Endodermal cell (in vitro differentiated cells): ENCODE data around the gene COLEC12. TPM values are rescaled to one million over a fixed set of nuclear protein-coding genes. Genes with fewer than 3 reads are reported as not detected.

Experiments
- DNase-seq: peaks from one replicate; pipeline ENCODE4 v3.0.0-alpha.2; 2017
- H3K27ac ChIP-seq: 2 replicates; pipeline ENCODE4 v1.5.1; 2013; ENCODE audit warnings: mild to moderate bottlenecking, low read depth, low read length, moderate library complexity
- H3K27me3 ChIP-seq: 2 replicates; pipeline ENCODE4 v1.6.1; 2013; ENCODE audit warnings: mild to moderate bottlenecking, low read length, moderate library complexity; ENCODE audit not compliant: insufficient read depth, control insufficient read depth, poor library complexity, severe bottlenecking
- H3K36me3 ChIP-seq: 2 replicates; pipeline ENCODE4 v1.7.0; 2013; ENCODE audit warnings: mild to moderate bottlenecking, low read length, moderate library complexity; ENCODE audit not compliant: control insufficient read depth, insufficient read depth
- H3K4me1 ChIP-seq: one replicate; pipeline ENCODE4 v1.7.0; 2013; ENCODE audit warnings: low read length; ENCODE audit not compliant: control insufficient read depth, insufficient read depth
- H3K4me3 ChIP-seq: 2 replicates; pipeline ENCODE4 v1.5.1; 2013; ENCODE audit warnings: mild to moderate bottlenecking, low read length, moderate library complexity
- H3K9ac ChIP-seq: 2 replicates; pipeline ENCODE4 v1.6.1; 2013; ENCODE audit warnings: mild to moderate bottlenecking, low read length, moderate library complexity; ENCODE audit not compliant: poor library complexity, severe bottlenecking; ENCODE audit errors: extremely low read depth
- H3K9me3 ChIP-seq: 2 replicates; pipeline ENCODE4 v1.6.1; 2013; ENCODE audit warnings: mild to moderate bottlenecking, low read length, moderate library complexity; ENCODE audit not compliant: control insufficient read depth
- H3K27ac Mint-ChIP-seq: 2 replicates; pipeline ENCODE4 v1.8.0; 2020; ENCODE audit warnings: mixed read lengths
- H3K27me3 Mint-ChIP-seq: 2 replicates; pipeline ENCODE4 v1.8.0; 2021; ENCODE audit warnings: mild to moderate bottlenecking, mixed read lengths; ENCODE audit not compliant: insufficient read depth
- H3K36me3 Mint-ChIP-seq: 2 replicates; pipeline ENCODE4 v1.8.0; 2020; ENCODE audit warnings: low read depth, mixed read lengths
- H3K4me1 Mint-ChIP-seq: 2 replicates; pipeline ENCODE4 v1.8.0; 2020; ENCODE audit warnings: mixed read lengths
- H3K4me3 Mint-ChIP-seq: 2 replicates; pipeline ENCODE4 v1.8.0; 2020; ENCODE audit warnings: mild to moderate bottlenecking, moderate library complexity, mixed read lengths
- H3K9me3 Mint-ChIP-seq: 2 replicates; pipeline ENCODE4 v1.8.0; 2020; ENCODE audit warnings: mild to moderate bottlenecking, mixed read lengths
- WGBS, 2 experiments: methylation state at CpG; one replicate each; pipeline versions ENCODE4 v1.1.5 to v1.1.7; 2013; ENCODE audit warnings: missing lambda C conversion rate in 2 of 2, mixed read lengths in 1 of 2; ENCODE audit not compliant: insufficient coverage in 1 of 2, insufficient read length in 1 of 2; 5-methylcytosine and 5-hydroxymethylcytosine counted together
- total RNA-seq, 2 donors: library from RNA; stranded (reverse); fragmentation: NEBNext Ultra II Directional in 1 of 2; extraction: Animal tissue kit (Norgen Biotek cat#: 25700) in 1 of 2; gene quantifications; 2 replicates in 1 of 2; 3 replicates in 1 of 2; pipeline ENCODE4 v1.2.1, GENCODE V29; 2021
- TF ChIP-seq, protein P1 (sequence below): fragments of 200-600 bp; sonication (generic); conservative IDR thresholded peaks from 2 replicates; pipeline ENCODE4 v1.5.0; 2021; ENCODE audit warnings: antibody characterized with exemption, mild to moderate bottlenecking

Gene COLEC12
- total RNA-seq, 2 donors from 2014 or later: 123 TPM

DNA sequence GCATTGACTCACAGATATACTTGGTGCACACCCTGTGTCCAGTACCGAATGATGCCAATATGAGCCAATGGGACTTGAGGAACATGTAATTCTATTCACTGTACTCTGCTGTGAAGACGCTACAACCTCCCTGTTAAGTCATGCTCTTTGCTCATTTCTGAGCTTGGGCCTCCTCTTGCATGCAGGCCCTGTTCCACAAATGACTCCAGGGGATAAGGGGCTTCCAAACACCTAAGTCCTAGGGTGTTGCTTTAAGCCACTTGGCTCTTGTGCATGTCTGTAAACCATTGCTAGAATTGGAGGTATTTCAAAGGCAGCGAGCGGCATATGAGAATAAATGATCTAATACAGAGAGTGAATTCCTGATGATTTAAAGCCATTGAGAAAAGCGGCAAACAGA lies 126.7 kb downstream of the COLEC12 start:
- H3K27me3 ChIP-seq: no peaks in the 10 kb centered on the region
- peaks cover 52% of the 10 kb centered on the region for H3K36me3 ChIP-seq
- H3K27ac ChIP-seq: no peak overlapping the region
- no peak overlapping the region for H3K4me3 Mint-ChIP-seq
- TF ChIP-seq, protein P1, sequence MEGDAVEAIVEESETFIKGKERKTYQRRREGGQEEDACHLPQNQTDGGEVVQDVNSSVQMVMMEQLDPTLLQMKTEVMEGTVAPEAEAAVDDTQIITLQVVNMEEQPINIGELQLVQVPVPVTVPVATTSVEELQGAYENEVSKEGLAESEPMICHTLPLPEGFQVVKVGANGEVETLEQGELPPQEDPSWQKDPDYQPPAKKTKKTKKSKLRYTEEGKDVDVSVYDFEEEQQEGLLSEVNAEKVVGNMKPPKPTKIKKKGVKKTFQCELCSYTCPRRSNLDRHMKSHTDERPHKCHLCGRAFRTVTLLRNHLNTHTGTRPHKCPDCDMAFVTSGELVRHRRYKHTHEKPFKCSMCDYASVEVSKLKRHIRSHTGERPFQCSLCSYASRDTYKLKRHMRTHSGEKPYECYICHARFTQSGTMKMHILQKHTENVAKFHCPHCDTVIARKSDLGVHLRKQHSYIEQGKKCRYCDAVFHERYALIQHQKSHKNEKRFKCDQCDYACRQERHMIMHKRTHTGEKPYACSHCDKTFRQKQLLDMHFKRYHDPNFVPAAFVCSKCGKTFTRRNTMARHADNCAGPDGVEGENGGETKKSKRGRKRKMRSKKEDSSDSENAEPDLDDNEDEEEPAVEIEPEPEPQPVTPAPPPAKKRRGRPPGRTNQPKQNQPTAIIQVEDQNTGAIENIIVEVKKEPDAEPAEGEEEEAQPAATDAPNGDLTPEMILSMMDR: no peak
- no peak overlapping the region for H3K4me3 ChIP-seq
- H3K9ac ChIP-seq: no peak overlapping the region
- H3K36me3 Mint-ChIP-seq: peaks cover 8% of the 10 kb centered on the region
- DNase-seq: no peak
- H3K9me3 ChIP-seq: no peaks in the 10 kb centered on the region
- H3K4me1 ChIP-seq: peaks cover 30% of the 10 kb centered on the region
- H3K9me3 Mint-ChIP-seq: no peaks in the 10 kb centered on the region
- no peak overlapping the region for H3K27ac Mint-ChIP-seq
- 94% methylated on average over 4 to 5 of the region's 5 CpGs for WGBS, 2 experiments
- H3K4me1 Mint-ChIP-seq: peaks cover 7% of the 10 kb centered on the region
- no peaks in the 10 kb centered on the region for H3K27me3 Mint-ChIP-seq

GRCh38 chr18:371609-371982 lies 128.9 kb downstream of the COLEC12 start:
- Mint-ChIP-seq H3K4me3 (no peak overlapping the region), H3K4me1 (peaks cover 7% of the 10 kb centered on the region), H3K27me3 (no peaks in the 10 kb centered on the region), H3K36me3 (peaks cover 4% of the 10 kb centered on the region), H3K27ac (no peak overlapping the region), H3K9me3 (no peaks in the 10 kb centered on the region)
- H3K4me1 ChIP-seq: peaks cover 24% of the 10 kb centered on the region
- H3K4me3 ChIP-seq: no peak overlapping the region
- 86 to 91% methylated on average over 7 of the region's 7 CpGs for WGBS, 2 experiments
- TF ChIP-seq, protein P1: no peak
- no peak overlapping the region for H3K9ac ChIP-seq
- peaks cover 68% of the 10 kb centered on the region for H3K36me3 ChIP-seq
- no peaks in the 10 kb centered on the region for H3K9me3 ChIP-seq
- no peaks in the 10 kb centered on the region for H3K27me3 ChIP-seq
- no peak overlapping the region for H3K27ac ChIP-seq
- DNase-seq: no peak

DNA sequence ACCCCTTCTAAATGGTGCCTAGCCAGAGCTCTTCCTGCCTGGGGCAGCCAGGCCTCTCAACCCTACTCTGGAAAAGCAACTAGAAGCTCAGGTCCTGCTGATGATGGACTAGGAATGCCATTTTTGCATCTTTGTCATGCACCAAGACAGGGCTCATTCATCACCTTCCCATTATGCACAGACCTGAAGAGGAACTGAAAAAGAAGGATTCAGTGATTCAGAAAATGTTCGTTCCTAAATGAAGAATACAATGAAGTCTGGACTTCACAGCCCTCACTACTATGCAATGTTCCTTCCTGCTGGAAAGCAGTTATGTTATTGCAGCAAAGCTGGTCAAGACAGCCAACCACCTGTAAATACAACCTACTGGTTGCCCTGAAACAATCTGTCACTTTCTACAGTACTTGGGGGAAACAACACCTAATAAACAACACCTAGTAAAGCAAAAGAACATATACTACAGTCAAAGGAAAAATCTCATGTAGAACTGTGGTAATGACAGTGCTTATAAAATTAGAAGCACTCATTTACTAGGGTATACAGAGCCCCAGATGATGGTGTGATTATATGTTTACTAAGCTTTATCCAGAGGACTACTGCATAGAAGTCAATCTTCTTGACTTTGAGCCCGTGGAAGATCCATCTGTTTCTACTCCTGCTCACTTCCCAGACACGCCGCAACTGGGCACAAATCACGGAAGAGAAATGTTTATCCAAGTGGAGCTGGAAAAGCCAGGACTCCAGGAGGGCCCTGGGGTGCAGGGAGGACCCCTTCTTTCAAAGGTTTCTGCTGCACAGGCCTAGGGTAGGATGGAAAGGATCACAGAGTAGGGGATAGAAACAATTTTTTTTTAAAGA lies 129.5 kb downstream of the COLEC12 start:
- Histone ChIP-seq H3K36me3 (peaks cover 71% of the 10 kb centered on the region), H3K9ac (no peak overlapping the region), H3K4me3 (no peak overlapping the region), H3K4me1 (peaks cover 21% of the 10 kb centered on the region), H3K27ac (no peak overlapping the region), H3K9me3 (no peaks in the 10 kb centered on the region), H3K27me3 (no peaks in the 10 kb centered on the region)
- Mint-ChIP-seq H3K9me3 (no peaks in the 10 kb centered on the region), H3K4me3 (no peak overlapping the region), H3K4me1 (peaks cover 12% of the 10 kb centered on the region), H3K36me3 (peaks cover 4% of the 10 kb centered on the region), H3K27ac (no peak overlapping the region), H3K27me3 (no peaks in the 10 kb centered on the region)
- WGBS, 2 experiments: 92 to 96% methylated on average over 4 to 5 of the region's 5 CpGs
- DNase-seq: no peak
- TF ChIP-seq, protein P1: no peak
